ENCODE measurements around the gene ROR1. TPM values are rescaled to one million over a fixed set of nuclear protein-coding genes. Genes with fewer than 3 reads are reported as not detected.
A peak's percentile ranks its signal among the peaks of the same experiment; 100 is the strongest.

The ROR1 gene
- total RNA-seq, 4 donors from 2014 or later, result 0.73 to 2.6 (median 1.4) TPM

GRCh38 chr1:63887809-63888208 is 114.0 kb downstream of the ROR1 start:
- Histone ChIP-seq H3K4me1 (peaks cover 0 to 14% of the 10 kb centered on the region in 2 donors), H3K27ac (no peak overlapping the region), H3K4me3 (replicated peaks in 1 of 3) (no peak overlapping the region), H3K36me3 (no peaks in the 10 kb centered on the region), H3K9me3 (no peaks in the 10 kb centered on the region), H3K27me3 (no peaks in the 10 kb centered on the region)
- intact Hi-C loops (cut with DNase I), result no loop called here
- WGBS, 2 donors, result 95 to 96% methylated on average over 2 of the region's 2 CpGs
- TF ChIP-seq, protein P1, sequence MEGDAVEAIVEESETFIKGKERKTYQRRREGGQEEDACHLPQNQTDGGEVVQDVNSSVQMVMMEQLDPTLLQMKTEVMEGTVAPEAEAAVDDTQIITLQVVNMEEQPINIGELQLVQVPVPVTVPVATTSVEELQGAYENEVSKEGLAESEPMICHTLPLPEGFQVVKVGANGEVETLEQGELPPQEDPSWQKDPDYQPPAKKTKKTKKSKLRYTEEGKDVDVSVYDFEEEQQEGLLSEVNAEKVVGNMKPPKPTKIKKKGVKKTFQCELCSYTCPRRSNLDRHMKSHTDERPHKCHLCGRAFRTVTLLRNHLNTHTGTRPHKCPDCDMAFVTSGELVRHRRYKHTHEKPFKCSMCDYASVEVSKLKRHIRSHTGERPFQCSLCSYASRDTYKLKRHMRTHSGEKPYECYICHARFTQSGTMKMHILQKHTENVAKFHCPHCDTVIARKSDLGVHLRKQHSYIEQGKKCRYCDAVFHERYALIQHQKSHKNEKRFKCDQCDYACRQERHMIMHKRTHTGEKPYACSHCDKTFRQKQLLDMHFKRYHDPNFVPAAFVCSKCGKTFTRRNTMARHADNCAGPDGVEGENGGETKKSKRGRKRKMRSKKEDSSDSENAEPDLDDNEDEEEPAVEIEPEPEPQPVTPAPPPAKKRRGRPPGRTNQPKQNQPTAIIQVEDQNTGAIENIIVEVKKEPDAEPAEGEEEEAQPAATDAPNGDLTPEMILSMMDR (IDR thresholded peaks at IDR 0.05), result no peak
- no peak for TF ChIP-seq POLR2A (IDR thresholded peaks at IDR 0.05)
- DNase-seq, result no peak

DNA sequence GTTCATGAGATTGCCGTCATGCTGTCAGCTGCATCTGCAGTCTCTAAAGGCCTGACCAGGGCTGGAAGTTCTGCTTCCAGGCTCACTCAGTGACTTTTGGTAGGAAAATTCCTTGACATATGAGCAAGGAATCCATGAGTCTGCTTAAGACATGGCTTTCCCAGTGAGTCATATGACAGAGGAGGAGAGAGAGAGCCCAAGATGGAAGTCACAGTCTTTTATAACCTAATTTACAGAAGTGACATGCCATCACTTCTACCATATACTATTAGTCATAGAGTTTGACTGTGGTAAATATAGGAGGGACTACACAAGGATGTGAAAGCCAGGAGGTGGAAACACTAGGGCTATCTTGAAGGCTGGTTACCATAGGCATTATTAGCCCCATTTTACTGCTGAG is 115.2 kb downstream of the ROR1 start:
- Histone ChIP-seq H3K36me3 (no peaks in the 10 kb centered on the region), H3K27me3 (no peaks in the 10 kb centered on the region), H3K9me3 (no peaks in the 10 kb centered on the region), H3K27ac (no peak overlapping the region), H3K4me1 (peaks cover 0 to 15% of the 10 kb centered on the region in 2 donors), H3K4me3 (replicated peaks in 1 of 3) (no peak overlapping the region)
- DNase-seq, result no peak
- 94 to 100% methylated on average over 1 of the region's 1 CpG for WGBS, 2 donors
- intact Hi-C loops (cut with DNase I), result no loop called here
- TF ChIP-seq POLR2A (IDR thresholded peaks at IDR 0.05), result no peak
- TF ChIP-seq, protein P1 (IDR thresholded peaks at IDR 0.05), result no peak

GRCh38 chr1:63890468-63890867 is 116.7 kb downstream of the ROR1 start:
- no peak for TF ChIP-seq POLR2A (IDR thresholded peaks at IDR 0.05)
- TF ChIP-seq, protein P1 (IDR thresholded peaks at IDR 0.05), result no peak
- Histone ChIP-seq H3K36me3 (no peaks in the 10 kb centered on the region), H3K27ac (no peak overlapping the region), H3K4me1 (peaks cover 0 to 13% of the 10 kb centered on the region in 2 donors), H3K4me3 (replicated peaks in 1 of 3) (no peak overlapping the region), H3K9me3 (no peaks in the 10 kb centered on the region), H3K27me3 (no peaks in the 10 kb centered on the region)
- intact Hi-C loops (cut with DNase I), result no loop called here
- no peak for DNase-seq

DNA sequence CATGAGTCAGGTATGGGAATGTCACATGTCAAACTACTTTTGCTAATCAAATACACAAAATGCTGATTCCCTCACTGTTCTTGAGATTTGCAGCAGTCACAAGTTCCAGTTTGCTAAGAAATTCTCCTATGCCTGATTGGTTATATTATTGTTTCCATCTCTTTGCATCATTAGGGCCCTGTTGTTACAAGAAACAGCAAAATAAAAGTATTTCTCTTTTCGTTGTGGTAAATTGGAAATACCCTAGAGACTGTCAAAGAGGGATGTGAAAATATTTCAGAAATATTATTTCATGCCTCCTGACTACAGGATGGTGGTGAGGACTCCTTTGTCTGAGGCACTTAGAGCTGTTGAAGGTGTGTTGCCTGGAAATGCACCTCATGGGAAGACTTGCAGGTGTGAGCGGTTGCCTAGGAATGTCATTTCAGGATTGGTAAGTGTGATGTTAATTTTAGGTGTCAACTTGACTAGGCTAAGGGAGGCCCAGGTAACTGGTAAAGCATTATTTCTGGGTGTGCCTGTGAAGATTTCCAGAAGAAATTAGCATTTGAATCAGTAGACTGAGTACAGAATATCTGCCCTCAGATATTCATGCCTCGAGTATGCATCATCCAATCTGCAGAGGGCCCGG is 117.4 kb downstream of the ROR1 start:
- no peak for TF ChIP-seq POLR2A (IDR thresholded peaks at IDR 0.05)
- TF ChIP-seq, protein P1 (IDR thresholded peaks at IDR 0.05), result no peak
- Histone ChIP-seq H3K4me3 (replicated peaks in 1 of 3) (no peak overlapping the region), H3K4me1 (peaks cover 0 to 13% of the 10 kb centered on the region in 2 donors), H3K27ac (no peak overlapping the region), H3K36me3 (no peaks in the 10 kb centered on the region), H3K27me3 (no peaks in the 10 kb centered on the region), H3K9me3 (no peaks in the 10 kb centered on the region)
- intact Hi-C loops (cut with DNase I), result no loop called here
- 91% methylated on average over 4 of the region's 4 CpGs for WGBS, 2 donors
- no peak for DNase-seq

- Histone ChIP-seq H3K27me3 (no peaks in the 10 kb centered on the region), H3K4me3 (replicated peaks in 1 of 3) (no peak overlapping the region), H3K36me3 (no peaks in the 10 kb centered on the region), H3K4me1 (peaks cover 0 to 13% of the 10 kb centered on the region in 2 donors), H3K27ac (peak overlapping the region in 2 of 3 donors; percentile 28 to 65), H3K9me3 (no peaks in the 10 kb centered on the region)
- intact Hi-C loops (cut with DNase I), result no loop called here
- DNase-seq, result peak; percentile 42 to 48
- 38 to 49% methylated on average over 8 of the region's 8 CpGs for WGBS, 2 donors
- TF ChIP-seq, protein P1 (IDR thresholded peaks at IDR 0.05), result no peak
- TF ChIP-seq POLR2A (IDR thresholded peaks at IDR 0.05), result no peak
These were observed 119.0 kb downstream of the ROR1 start for GRCh38 chr1:63892632-63893395.

Data from thyroid gland (tissue), 4 donors.